B cell (primary cell): ENCODE results near the gene RAC3. TPM values are rescaled to one million over a fixed set of nuclear protein-coding genes. Genes with fewer than 3 reads are reported as not detected.

Experiments used
- ATAC-seq: fragments of 200-7000 bp; cut with Tn5 transposase; one replicate; pipeline ENCODE4 v1.10.0; 2021; ENCODE audit warnings: low read depth, mild to moderate bottlenecking, moderate number of reproducible peaks, moderate library complexity
- CTCF ChIA-PET: fragments of 350-600 bp; sonication (Branson Sonifier 250); formaldehyde crosslinking; loops from one replicate; lab custom pipeline; 2021; ENCODE audit warnings: antibody characterized with exemption, inconsistent platforms; lab: Charles Lee
- POLR2A ChIA-PET: fragments of 350-600 bp; sonication (Branson Sonifier 250); formaldehyde crosslinking; loops from one replicate; lab custom pipeline; 2021; ENCODE audit warnings: antibody characterized with exemption; lab: Charles Lee
- DNase-seq: peaks from one replicate; pipeline ENCODE4 v3.0.0; 2013
- H2AFZ ChIP-seq: 2 replicates; pipeline ENCODE4 v1.6.1; 2012; ENCODE audit warnings: mild to moderate bottlenecking, low read depth, low read length; ENCODE audit not compliant: insufficient read depth, poor library complexity, severe bottlenecking
- H3K27ac ChIP-seq, 2 donors: 1 replicate in 1 of 2; 2 replicates in 1 of 2; pipeline ENCODE4 v1.5.1; 2012 to 2013; ENCODE audit warnings: low read length in 2 of 2, mild to moderate bottlenecking in 2 of 2, moderate library complexity in 1 of 2
- H3K27me3 ChIP-seq, 4 experiments: fragments of 200-600 bp in 1 of 4; sonication (generic) in 1 of 4; replicated peaks in 1 of 4; 1 replicate in 2 of 4; 2 replicates in 2 of 4; pipeline versions ENCODE4 v1.6.1 to v1.7.0; 2013 to 2016; ENCODE audit warnings: low read length in 3 of 4, mild to moderate bottlenecking in 2 of 4, mixed read lengths in 1 of 4, moderate library complexity in 1 of 4; ENCODE audit not compliant: insufficient read depth in 4 of 4, control insufficient read depth in 3 of 4; ENCODE audit errors: control extremely low read depth in 1 of 4
- H3K36me3 ChIP-seq, 2 experiments: replicated peaks in 1 of 2; 1 replicate in 1 of 2; 2 replicates in 1 of 2; pipeline versions ENCODE4 v1.6.1 to v1.7.1; 2013; ENCODE audit warnings: low read length in 1 of 2; ENCODE audit not compliant: insufficient read depth in 2 of 2, control insufficient read depth in 1 of 2; ENCODE audit errors: control extremely low read depth in 1 of 2, extremely low read depth in 1 of 2
- H3K4me1 ChIP-seq, 2 donors: fragments of 200-600 bp in 1 of 2; sonication (generic) in 1 of 2; 1 replicate in 1 of 2; 2 replicates in 1 of 2; pipeline versions ENCODE4 v1.5.1 to v1.6.1; 2013 to 2017; ENCODE audit warnings: low read length in 2 of 2; ENCODE audit not compliant: control insufficient read depth in 2 of 2, insufficient read depth in 2 of 2
- H3K4me2 ChIP-seq: replicated peaks from 2 replicates; pipeline ENCODE3; 2012; ENCODE audit warnings: mild to moderate bottlenecking, low read depth, low read length; ENCODE audit not compliant: poor library complexity, severe bottlenecking
- H3K4me3 ChIP-seq, 5 experiments: fragments of 200-600 bp in 1 of 5; sonication (generic) in 1 of 5; 1 replicate in 3 of 5; 2 replicates in 2 of 5; pipeline versions ENCODE4 v1.5.1 to v1.7.0; 2011 to 2016; ENCODE audit warnings: low read length in 4 of 5, mild to moderate bottlenecking in 4 of 5, low read depth in 2 of 5, control low read depth in 1 of 5, moderate library complexity in 1 of 5; ENCODE audit not compliant: insufficient read depth in 1 of 5; ENCODE audit errors: control extremely low read depth in 1 of 5, extremely low read depth in 1 of 5
- H3K79me2 ChIP-seq: fragments of 200-600 bp; sonication (generic); one replicate; pipeline ENCODE4 v1.6.0; 2016; ENCODE audit warnings: low read length; ENCODE audit not compliant: control insufficient read depth, insufficient read depth
- H3K9ac ChIP-seq: fragments of 200-600 bp; sonication (generic); 2 replicates; pipeline ENCODE4 v1.6.1; 2017; ENCODE audit warnings: mild to moderate bottlenecking, low read length, moderate library complexity
- H3K9me3 ChIP-seq, 3 donors: one replicate each; pipeline versions ENCODE4 v1.6.1 to v1.7.1; 2013; ENCODE audit warnings: low read length in 2 of 3; ENCODE audit not compliant: control insufficient read depth in 2 of 3, insufficient read depth in 1 of 3; ENCODE audit errors: control extremely low read depth in 1 of 3
- H4K20me1 ChIP-seq: 2 replicates; pipeline ENCODE4 v1.6.0; 2012; ENCODE audit warnings: mild to moderate bottlenecking, low read length; ENCODE audit not compliant: insufficient read depth, control insufficient read depth, poor library complexity, severe bottlenecking
- H3K27ac Mint-ChIP-seq: one replicate; pipeline ENCODE4 v1.8.0; 2021; ENCODE audit warnings: mixed read lengths
- H3K27me3 Mint-ChIP-seq: one replicate; pipeline ENCODE4 v1.8.0; 2021; ENCODE audit warnings: mixed read lengths
- H3K4me1 Mint-ChIP-seq: one replicate; pipeline ENCODE4 v1.8.0; 2021; ENCODE audit warnings: mixed read lengths
- H3K4me3 Mint-ChIP-seq: one replicate; pipeline ENCODE4 v1.8.0; 2021; ENCODE audit warnings: mixed read lengths
- H3K9me3 Mint-ChIP-seq: one replicate; pipeline ENCODE4 v1.8.0; 2022; ENCODE audit warnings: mixed read lengths; ENCODE audit not compliant: insufficient read depth
- CTCF ChIP-seq: fragments of 200-600 bp; IDR thresholded peaks from one replicate; pipeline ENCODE4 v1.8.0; 2022; ENCODE audit warnings: antibody characterized with exemption, mild to moderate bottlenecking
- EZH2 ChIP-seq: IDR thresholded peaks from 2 replicates; pipeline ENCODE4 v1.6.1; 2012; ENCODE audit warnings: borderline replicate concordance, low read depth, mild to moderate bottlenecking, moderate library complexity, low read length; ENCODE audit not compliant: insufficient read depth, poor library complexity, severe bottlenecking
- WGBS: methylation state at CpG from one replicate; pipeline ENCODE4 v1.1.5; 2013; ENCODE audit warnings: missing lambda C conversion rate; ENCODE audit not compliant: insufficient coverage; 5-methylcytosine and 5-hydroxymethylcytosine counted together
- intact Hi-C: fragments of 100-400 bp; cut with micrococcal nuclease; formaldehyde crosslinking; loops from one replicate; pipeline ENCODE4 v1.10.0; 2022
- polyA plus RNA-seq: library from polyadenylated mRNA; depleted of rRNA; stranded (reverse); fragments of >200 nt; gene quantifications from 2 replicates; pipeline ENCODE4 v1.2.3, GENCODE V29; 2012
- total RNA-seq, 2 donors: library from RNA; stranded (reverse); fragments of 120-200 nt in 1 of 2; gene quantifications; 1 replicate in 1 of 2; 2 replicates in 1 of 2; pipeline versions ENCODE4 v1.2.3 to v1.2.4, GENCODE V29; 2013 to 2022

RAC3 gene
- total and polyA plus RNA-seq, 2 donors (not counting 1 experiment from before 2014, with no cell fraction given) = 0.62 to 2.0 TPM

- H3K27ac ChIP-seq = no peak overlapping the region
- peaks cover 23% of the 10 kb centered on the region for H3K79me2 ChIP-seq
- peaks cover 0 to 6% (median 0%) of the 10 kb centered on the region in 4 experiments for H3K27me3 ChIP-seq
- Mint-ChIP-seq H3K27ac (no peak overlapping the region), H3K4me1 (peaks cover 15% of the 10 kb centered on the region), H3K9me3 (no peaks in the 10 kb centered on the region), H3K27me3 (no peaks in the 10 kb centered on the region), H3K4me3 (peak overlapping the region; percentile 83)
- H3K36me3 ChIP-seq = peaks cover 0 to 3% of the 10 kb centered on the region in 2 experiments
- no peak overlapping the region for H2AFZ ChIP-seq
- H3K4me1 ChIP-seq = peaks cover 14 to 33% of the 10 kb centered on the region in 2 donors
- TF ChIP-seq CTCF (peak; percentile 45), EZH2 (no peak)
- H4K20me1 ChIP-seq = peaks cover 25% of the 10 kb centered on the region
- H3K9me3 ChIP-seq = no peaks in the 10 kb centered on the region
- ATAC-seq = no peak
- H3K4me3 ChIP-seq = peak overlapping the region in 2 of 5 experiments; percentile 67 to 84
- WGBS = 44% methylated on average over 23 of the region's 25 CpGs
- DNase-seq = peak; percentile 60
- peak overlapping the region; percentile 90 for H3K9ac ChIP-seq
- intact Hi-C loops = loop anchor here (1.0 kb wide), 1 partner anchor 62 kb away; no protein-coding TSS in a partner anchor
- CTCF ChIA-PET = interaction anchor here (0.5 to 7.2 kb wide), 10 partner anchors 9 to 661 kb away, joined by 3 to 91 read pairs (median 4); partner anchors contain the start of gene DCXR
- POLR2A ChIA-PET = no interaction called here
- peak overlapping the region; percentile 99 for H3K4me2 ChIP-seq
Observed at GRCh38 chr17:82021107-82021899, 10.2 kb upstream of the RAC3 start.

DNA sequence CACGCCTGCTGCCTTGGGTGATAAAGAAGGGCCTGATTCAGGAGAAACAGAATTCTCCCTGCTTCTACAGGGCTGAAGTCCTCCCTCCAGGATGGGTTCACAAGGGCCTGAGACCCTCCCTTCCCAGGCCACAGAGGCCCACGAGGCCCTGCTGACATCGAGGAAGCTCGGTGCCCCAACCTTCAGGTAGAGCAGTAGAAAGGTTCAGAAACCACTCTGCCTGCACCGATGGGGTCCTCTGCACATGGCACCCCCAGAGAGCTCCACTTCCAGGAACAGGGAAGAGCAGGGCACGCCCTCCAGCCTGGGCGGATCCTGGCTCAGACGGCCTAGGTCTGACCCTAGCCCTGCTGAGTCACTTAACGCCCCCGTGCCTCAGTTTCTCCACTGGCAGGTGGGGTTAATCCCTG lies 9.6 kb upstream of the RAC3 start:
- H3K27ac Mint-ChIP-seq = no peak overlapping the region
- TF ChIP-seq EZH2 (no peak), CTCF (no peak)
- Histone ChIP-seq H3K4me3 (peak overlapping the region; percentile 62 to 88 (median 67)), H3K4me1 (peaks cover 14 to 33% of the 10 kb centered on the region in 2 donors), H3K4me2 (peak overlapping the region; percentile 99), H4K20me1 (peaks cover 26% of the 10 kb centered on the region), H2AFZ (peak overlapping the region; percentile 91), H3K27ac (no peak overlapping the region), H3K9me3 (no peaks in the 10 kb centered on the region), H3K27me3 (peaks cover 0 to 6% (median 0%) of the 10 kb centered on the region in 4 experiments), H3K9ac (peak overlapping the region; percentile 90), H3K79me2 (peaks cover 23% of the 10 kb centered on the region), H3K36me3 (peaks cover 0 to 3% of the 10 kb centered on the region in 2 experiments)
- H3K27me3 Mint-ChIP-seq = no peaks in the 10 kb centered on the region
- POLR2A ChIA-PET = interaction anchor here (0.5 to 1.5 kb wide), 3 partner anchors 16 to 317 kb away, joined by 4 to 13 read pairs (median 11); partner anchors contain the start of gene DCXR
- CTCF ChIA-PET = interaction anchor here (1.0 to 7.2 kb wide), 6 partner anchors 14 to 155 kb away, joined by 3 to 91 read pairs (median 4); partner anchors contain the start of gene DCXR
- H3K4me3 Mint-ChIP-seq = peak overlapping the region; percentile 83
- H3K4me1 Mint-ChIP-seq = peaks cover 15% of the 10 kb centered on the region
- under 1% methylated on average over 9 of the region's 10 CpGs for WGBS
- H3K9me3 Mint-ChIP-seq = no peaks in the 10 kb centered on the region
- intact Hi-C loops = loop anchor here (1.0 to 2.0 kb wide), 3 partner anchors 29 to 103 kb away; partner anchors contain the start of genes GPS1, RFNG and SIRT7
- ATAC-seq (no peak), DNase-seq (no peak)
